HFF-Myc (cell line): ENCODE results near the gene GPR161.

Source experiments
- DNase-seq: peaks from one replicate; pipeline ENCODE4 v3.0.0-alpha.2; 2011; ENCODE audit warnings: low read depth; ENCODE audit errors: extremely low read depth
- H3K4me3 ChIP-seq: replicated peaks from 2 replicates; pipeline ENCODE4 v1.5.1; 2011; ENCODE audit warnings: low read depth, mild to moderate bottlenecking, control low read depth, low read length
- CTCF ChIP-seq: IDR thresholded peaks from 2 replicates; pipeline ENCODE4 v1.5.1; 2012; ENCODE audit warnings: mild to moderate bottlenecking, low read depth, low read length, control low read depth; ENCODE audit errors: missing control alignments

The GPR161 gene

GRCh38 chr1:168125051-168125450 is 11.7 kb downstream of the GPR161 start:
- DNase-seq: no peak
- H3K4me3 ChIP-seq: no peak overlapping the region
- no peak for TF ChIP-seq CTCF

GRCh38 chr1:168121401-168122011 is 15.2 kb downstream of the GPR161 start:
- TF ChIP-seq CTCF: no peak
- no peak for DNase-seq
- H3K4me3 ChIP-seq: no peak overlapping the region

GRCh38 chr1:168119750-168120149 is 17.0 kb downstream of the GPR161 start:
- no peak for DNase-seq
- no peak for TF ChIP-seq CTCF
- H3K4me3 ChIP-seq: no peak overlapping the region

GRCh38 chr1:168116327-168116799 is 20.4 kb downstream of the GPR161 start:
- no peak overlapping the region for H3K4me3 ChIP-seq
- no peak for TF ChIP-seq CTCF
- no peak for DNase-seq

GRCh38 chr1:168114845-168115244 is 21.9 kb downstream of the GPR161 start:
- TF ChIP-seq CTCF: no peak
- H3K4me3 ChIP-seq: no peak overlapping the region
- DNase-seq: no peak

GRCh38 chr1:168112673-168113305 is 23.9 kb downstream of the GPR161 start:
- TF ChIP-seq CTCF: no peak
- DNase-seq: peak; percentile 22

More at GRCh38 chr1:168112673-168113305, 23.9 kb downstream of the GPR161 start:
- H3K4me3 ChIP-seq: no peak overlapping the region
